Bronchial epithelial cell (primary cell): ENCODE data around the gene BCAP31. TPM values are rescaled to one million over a fixed set of nuclear protein-coding genes. Genes with fewer than 3 reads are reported as not detected.

Source experiments
- DNase-seq: peaks from one replicate; pipeline ENCODE4 v3.0.0-alpha.2; 2010; ENCODE audit warnings: low read depth
- FAIRE-seq: peaks from 2 replicates; lab custom pipeline; 2011; peaks lifted over from hg19 to GRCh38; lab: Jason Lieb, UNC
- H3K27me3 ChIP-seq: 2 replicates; pipeline ENCODE4 v1.5.1; 2011; ENCODE audit warnings: low read length; ENCODE audit not compliant: control insufficient read depth, insufficient read depth
- H3K36me3 ChIP-seq: 2 replicates; pipeline ENCODE4 v1.5.1; 2011; ENCODE audit warnings: low read length; ENCODE audit not compliant: control insufficient read depth, insufficient read depth
- H3K4me3 ChIP-seq: 2 replicates; pipeline ENCODE4 v1.5.1; 2011; ENCODE audit warnings: mild to moderate bottlenecking, low read depth, low read length, control low read depth
- total RNA-seq: library from RNA; depleted of rRNA; stranded (reverse); fragments of >200 nt; gene quantifications from 2 replicates; pipeline ENCODE4 v1.2.1, GENCODE V29; 2014
- TF ChIP-seq, protein P1 (sequence below): IDR thresholded peaks from 2 replicates; pipeline ENCODE4 v1.5.1; 2011; ENCODE audit warnings: mild to moderate bottlenecking, moderate library complexity, low read length, control low read depth, inconsistent platforms; ENCODE audit not compliant: insufficient read depth, severe bottlenecking

The BCAP31 gene
- total RNA-seq, 1 donor from 2014 or later, result 300 TPM

DNA sequence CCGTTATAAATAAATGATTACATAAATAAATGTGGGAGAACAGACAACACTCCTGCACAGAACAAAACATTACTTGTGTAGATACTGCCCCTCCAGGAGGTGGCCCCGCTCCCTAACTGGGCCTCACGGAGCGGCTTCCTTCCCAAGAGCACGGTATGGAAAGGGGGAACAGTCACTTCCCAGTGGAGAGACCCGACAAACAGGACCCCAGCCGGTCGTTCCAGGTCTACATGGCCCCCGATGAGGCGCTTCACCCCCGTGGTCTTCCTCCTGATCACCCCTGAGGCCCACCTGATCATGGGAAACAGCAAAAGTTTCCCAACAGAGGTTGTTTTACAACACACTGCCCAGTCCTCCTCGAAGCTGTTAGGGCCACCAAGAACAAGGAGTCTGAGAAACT is 43.0 kb downstream of the BCAP31 start:
- Histone ChIP-seq H3K4me3 (no peak overlapping the region), H3K27me3 (no peaks in the 10 kb centered on the region), H3K36me3 (no peaks in the 10 kb centered on the region)
- FAIRE-seq (no peak), DNase-seq (no peak)
- TF ChIP-seq, protein P1, sequence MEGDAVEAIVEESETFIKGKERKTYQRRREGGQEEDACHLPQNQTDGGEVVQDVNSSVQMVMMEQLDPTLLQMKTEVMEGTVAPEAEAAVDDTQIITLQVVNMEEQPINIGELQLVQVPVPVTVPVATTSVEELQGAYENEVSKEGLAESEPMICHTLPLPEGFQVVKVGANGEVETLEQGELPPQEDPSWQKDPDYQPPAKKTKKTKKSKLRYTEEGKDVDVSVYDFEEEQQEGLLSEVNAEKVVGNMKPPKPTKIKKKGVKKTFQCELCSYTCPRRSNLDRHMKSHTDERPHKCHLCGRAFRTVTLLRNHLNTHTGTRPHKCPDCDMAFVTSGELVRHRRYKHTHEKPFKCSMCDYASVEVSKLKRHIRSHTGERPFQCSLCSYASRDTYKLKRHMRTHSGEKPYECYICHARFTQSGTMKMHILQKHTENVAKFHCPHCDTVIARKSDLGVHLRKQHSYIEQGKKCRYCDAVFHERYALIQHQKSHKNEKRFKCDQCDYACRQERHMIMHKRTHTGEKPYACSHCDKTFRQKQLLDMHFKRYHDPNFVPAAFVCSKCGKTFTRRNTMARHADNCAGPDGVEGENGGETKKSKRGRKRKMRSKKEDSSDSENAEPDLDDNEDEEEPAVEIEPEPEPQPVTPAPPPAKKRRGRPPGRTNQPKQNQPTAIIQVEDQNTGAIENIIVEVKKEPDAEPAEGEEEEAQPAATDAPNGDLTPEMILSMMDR, result no peak

DNA sequence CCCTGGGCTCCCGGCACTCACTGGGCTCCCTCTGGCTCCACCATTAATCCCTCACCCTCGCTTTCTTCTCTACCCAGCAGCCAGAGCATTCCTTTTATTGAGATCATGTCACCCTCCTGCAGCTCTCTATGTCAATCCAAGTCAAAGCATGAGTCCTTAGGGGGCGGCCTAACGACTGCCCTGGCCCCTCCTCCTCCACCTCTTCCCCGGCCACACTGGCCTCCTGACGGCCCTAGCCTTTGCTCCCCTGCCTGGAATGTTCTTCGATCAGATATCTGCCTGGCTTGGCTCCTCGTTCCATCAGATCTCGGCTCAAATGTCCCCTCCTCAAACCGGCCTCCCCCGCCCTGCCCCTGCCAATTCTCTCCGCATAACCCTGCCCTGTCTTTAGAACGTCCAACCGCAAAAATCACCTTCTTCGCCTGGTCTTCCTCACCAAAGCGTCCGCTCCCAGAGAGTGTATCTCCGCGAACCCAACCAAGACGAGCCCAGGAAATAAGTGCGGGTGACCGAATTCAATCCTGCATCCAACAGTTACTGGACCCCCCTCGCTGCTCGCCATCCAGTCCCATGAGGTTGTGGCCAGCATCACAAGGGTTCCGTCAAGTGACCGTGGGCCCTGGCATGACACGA is 49.9 kb downstream of the BCAP31 start:
- FAIRE-seq, result no peak

DNA sequence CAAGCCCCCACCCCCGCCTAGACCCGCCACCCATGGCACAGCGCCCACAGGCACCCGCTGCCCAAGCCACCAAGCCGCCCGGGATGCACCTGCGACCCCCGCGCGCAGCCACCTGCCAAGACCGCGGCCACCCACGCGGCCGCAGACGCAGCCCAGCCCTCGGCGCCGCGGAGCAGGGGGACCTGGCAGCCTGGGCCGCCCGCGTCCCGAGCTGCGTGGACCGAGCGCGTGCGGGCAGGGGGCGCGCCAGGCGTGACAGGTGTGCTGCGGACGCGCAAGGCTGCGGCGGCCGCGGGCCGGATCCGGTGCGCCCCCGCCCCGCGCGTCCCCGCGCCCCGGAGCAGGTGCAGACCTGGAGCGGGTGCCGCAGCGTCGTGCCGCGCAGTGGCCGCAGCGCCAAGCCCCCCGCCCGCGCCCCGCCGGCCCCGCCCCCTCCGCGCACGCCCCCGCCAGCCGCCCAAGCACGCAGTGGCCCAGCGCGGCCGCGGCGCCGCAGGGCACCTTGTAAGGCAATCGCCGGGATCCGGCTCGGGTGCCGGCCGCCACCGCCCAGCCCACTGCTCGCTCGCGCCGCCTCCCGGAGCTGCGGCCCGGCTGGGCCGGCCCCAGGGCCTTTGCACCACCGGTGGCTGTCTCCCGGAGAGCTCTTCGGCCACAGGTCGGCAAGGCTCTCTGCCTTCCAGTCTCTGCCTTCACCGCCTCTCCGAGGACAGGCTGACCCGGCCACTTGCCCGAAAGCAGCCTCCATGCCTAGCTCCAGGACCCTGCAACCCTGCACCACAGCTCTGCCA is 50.6 kb downstream of the BCAP31 start, which contains the start of gene PNCK:
Gene PNCK, minus strand, starts transcription at position 386 of the 791 bp plus-strand sequence. CDS start 737 bp downstream, outside the sequence.
- no peak for FAIRE-seq
- H3K4me3 ChIP-seq, result no peak within 1 kb of the TSS

More for the DNA sequence above, 49.9 kb downstream of the BCAP31 start:
- TF ChIP-seq, protein P1, result no peak
- H3K27me3 ChIP-seq, result no peaks in the 10 kb centered on the region
- no peak overlapping the region for H3K4me3 ChIP-seq
- no peak for DNase-seq
- H3K36me3 ChIP-seq, result no peaks in the 10 kb centered on the region

DNA sequence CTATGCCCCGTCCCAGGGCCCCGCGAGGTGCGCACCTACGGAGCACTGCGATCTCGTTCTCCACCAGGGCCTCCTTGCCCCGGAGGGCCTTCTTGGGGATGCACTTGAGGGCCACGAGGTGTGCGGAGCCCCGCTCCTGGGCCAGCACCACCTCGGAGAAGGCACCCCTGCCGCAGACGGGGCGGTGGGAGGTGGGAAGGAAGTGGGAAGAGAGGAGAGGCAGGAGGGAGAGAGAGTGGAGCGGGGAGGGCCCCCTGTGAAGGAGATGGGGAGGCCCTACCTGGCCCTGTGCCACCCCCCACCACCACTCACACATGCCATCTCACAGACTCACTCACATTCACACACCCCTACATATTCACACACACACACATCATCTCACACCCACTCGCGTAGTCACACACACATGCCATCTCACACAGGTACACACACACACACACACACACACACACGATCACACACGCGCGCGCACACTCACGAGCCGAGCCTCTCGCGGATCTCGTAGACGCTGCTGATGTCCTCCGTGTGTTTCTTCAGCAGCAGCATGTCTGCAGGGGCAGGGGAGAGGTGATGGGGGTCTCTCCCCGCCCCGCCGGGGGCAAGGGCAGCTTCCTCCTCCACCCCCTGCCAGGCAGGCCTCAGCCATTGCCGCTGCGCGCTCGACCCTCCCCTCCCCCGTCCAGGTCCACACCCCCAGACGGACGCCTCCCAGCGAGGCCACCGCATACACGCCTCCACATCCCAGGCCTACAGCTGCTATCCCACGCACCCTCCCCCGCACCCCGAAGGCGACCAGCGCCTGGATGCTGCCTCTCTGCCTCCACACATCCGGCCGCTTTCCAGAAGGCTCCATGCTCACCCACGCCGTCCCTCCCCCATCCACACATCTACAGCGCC is 51.4 kb downstream of the BCAP31 start:
- no peak overlapping the region for H3K4me3 ChIP-seq
- no peak for FAIRE-seq
- TF ChIP-seq, protein P1, result no peak
- H3K27me3 ChIP-seq, result no peaks in the 10 kb centered on the region
- DNase-seq, result no peak
- no peaks in the 10 kb centered on the region for H3K36me3 ChIP-seq

More for the DNA sequence above, 50.6 kb downstream of the BCAP31 start, which contains the start of gene PNCK:
- DNase-seq, result no peak
- TF ChIP-seq, protein P1, result no peak
- Histone ChIP-seq H3K36me3 (no peaks in the 10 kb centered on the region), H3K27me3 (no peaks in the 10 kb centered on the region)

DNA sequence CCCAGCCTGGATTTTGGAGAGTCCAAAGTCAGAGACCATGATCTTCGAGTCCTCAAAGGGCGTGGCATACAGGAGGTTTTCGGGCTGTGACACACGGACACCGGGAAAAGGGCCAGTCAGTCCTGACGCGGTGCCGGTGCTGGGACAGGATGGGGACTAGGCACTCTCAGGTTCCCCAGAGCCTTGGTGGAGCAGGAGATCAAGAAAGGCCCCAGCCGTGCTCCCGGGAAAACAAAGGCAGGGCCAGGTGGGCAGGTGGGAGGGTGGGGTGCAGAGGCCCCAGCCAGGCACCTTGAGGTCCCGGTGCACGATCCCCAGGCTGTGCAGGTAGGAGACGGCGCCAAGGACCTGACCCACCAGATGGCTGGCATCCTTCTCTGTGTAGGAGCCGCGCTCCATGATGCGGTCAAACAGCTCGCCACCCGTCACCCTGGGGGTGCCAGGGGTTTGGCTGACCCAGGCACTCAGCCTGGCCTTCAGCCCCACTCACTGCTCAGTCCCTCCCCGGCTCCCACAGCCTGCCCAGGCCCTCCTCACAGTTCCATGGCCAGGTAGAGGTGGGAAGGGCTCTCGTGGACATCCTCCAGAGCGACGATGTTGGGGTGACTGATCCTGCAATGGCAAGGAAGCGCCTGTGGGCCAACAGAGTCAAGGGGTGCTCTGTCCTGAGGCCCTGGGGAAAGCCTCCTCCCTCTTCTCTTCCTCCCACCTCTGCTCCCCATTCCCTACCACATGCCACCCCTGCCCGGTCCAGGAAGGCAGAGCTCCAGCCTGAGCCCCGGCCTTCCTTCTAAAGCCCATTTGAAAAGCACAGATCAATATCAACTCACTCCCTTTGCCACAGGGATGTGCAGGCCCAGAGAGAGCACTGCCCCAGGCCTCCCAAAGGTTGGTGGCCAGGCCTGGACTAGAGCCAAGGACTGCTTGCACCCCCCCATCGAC is 52.3 kb downstream of the BCAP31 start:
- FAIRE-seq (no peak), DNase-seq (no peak)
- no peak overlapping the region for H3K4me3 ChIP-seq
- H3K27me3 ChIP-seq, result no peaks in the 10 kb centered on the region
- H3K36me3 ChIP-seq, result no peaks in the 10 kb centered on the region
- TF ChIP-seq, protein P1, result no peak
